ENCODE data around the gene MRPL1. TPM values are rescaled to one million over a fixed set of nuclear protein-coding genes. Genes with fewer than 3 reads are reported as not detected.
"Not testable (repeated sequence)": the region's sequence is repeated elsewhere in the genome, so short reads cannot be mapped to it uniquely, and the experiment has no call there.

The MRPL1 gene
- polyA plus RNA-seq, 10 donors: 57.2 to 76.6 (median 68.7) TPM

DNA sequence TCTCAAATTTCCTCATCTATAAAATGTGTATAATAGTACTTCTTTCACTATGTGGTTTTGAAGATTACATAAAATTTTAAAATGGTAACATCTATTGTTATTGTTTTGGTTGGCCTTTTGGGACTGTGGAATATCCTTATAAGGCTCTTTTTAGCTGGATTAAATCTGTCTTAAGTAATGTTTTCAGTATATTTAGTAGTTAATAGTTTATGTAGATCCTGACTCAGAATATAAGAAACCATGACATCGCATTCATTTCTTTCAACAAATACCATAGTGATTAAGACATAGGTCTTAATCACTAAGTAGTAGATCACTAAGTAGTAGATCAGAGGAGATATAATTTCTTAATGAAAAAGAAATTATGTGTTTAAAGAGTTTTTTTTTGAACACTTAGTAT, 48.5 kb downstream of the MRPL1 start:
- no peak for DNase-seq

DNA sequence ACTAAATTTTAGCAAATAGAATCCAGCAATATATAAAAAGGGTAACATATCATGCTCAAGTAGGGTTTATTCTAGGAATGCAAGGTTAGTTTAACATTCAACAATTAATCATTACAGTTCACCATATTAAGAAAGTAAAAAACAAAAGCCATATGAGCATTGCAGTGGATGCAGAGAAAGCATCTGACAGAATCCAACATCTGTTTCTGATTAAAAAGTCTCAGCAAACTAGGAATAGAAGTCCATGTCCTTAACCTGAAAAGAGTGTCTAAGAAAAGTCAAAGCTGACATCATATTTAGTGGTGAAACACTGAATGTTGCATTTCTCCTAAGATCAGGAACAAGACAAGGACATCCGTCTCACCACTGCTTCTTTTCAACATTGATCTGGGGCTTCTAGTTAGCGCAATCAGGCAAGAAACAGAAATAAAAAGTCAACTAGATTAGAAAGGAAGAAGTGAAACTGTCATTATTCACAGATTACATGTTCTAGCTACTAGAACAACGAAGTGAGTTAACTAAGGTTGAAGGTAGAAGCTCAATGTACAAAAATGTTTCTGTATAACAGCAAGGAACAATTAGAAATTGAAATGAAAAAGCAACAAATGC, 49.3 kb downstream of the MRPL1 start:
- DNase-seq: no peak

DNA sequence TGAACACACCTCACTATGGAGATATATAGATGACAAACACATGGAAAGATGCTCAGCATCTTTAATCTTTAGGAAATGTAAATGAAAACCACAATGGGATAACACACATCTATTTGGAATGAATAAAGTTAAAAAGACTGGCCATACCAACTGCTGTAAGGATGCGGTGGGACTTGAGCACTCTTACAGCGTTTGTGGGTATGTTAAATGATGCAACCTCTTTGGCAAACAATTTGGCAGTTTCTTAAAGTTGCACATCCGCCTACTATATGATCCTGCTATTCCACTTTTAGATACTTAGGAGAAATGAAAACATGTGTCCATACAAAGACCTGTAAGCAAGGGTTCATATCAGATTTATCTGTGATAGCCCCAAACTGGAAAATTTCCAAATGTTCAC, 50.7 kb downstream of the MRPL1 start:
- DNase-seq: no peak

DNA sequence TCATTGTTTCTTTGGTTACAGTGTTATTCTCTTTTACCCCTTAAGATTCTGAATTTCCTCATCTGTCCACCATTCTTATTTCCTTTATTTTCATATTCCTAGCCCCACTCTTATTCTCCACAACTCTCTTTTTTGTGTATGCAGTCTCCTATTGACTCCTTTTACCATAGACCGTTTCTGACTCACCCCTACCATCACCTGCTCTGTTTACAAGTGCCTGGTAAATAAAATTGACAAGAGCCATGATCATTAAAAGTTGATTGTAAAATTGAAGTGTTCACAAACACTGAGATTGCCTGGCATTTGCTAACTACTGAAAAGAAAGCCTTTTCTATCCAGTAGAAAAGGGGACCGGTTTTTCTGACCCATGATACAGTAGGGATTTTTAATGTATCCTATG, 54.4 kb downstream of the MRPL1 start:
- no peak for DNase-seq

DNA sequence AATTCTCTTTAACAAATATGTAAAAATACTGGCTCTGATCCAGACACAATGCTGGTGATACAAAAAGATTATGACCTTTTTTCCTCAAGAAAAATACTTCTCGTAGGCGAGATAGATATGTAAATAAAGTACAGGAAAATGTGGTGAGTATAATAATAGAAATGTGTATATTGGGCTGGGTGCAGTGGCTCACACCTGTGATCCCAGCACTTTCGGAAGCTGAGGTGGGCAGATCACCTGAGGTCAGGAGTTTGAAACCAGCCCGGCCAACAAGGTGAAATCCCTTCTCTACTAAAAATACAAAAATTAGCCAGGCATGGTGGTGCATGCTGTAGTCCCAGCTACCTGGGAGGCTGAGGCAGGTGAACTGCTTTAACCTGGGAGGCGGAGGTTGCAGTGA, 55.0 kb downstream of the MRPL1 start:
- no peak for DNase-seq

DNA sequence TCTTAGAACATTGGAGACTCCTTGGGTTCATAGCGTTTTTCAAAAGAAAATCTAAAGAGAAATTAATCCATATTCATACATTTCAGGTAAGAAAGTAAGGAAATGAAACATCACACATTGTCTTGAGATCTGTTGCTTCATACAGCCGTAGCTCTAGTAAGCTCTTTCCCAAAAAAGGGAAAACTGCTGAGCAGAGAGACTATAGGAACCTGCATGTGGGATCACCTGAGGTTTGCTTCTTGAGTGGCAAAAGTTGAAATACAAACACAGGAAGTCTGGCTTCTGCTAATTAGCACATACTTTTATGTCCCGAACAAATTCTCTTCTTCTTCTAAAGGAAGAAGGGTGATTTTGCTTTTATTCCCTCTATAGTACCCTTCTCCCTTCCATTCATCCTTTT, 57.7 kb downstream of the MRPL1 start:
- no peak for DNase-seq

DNA sequence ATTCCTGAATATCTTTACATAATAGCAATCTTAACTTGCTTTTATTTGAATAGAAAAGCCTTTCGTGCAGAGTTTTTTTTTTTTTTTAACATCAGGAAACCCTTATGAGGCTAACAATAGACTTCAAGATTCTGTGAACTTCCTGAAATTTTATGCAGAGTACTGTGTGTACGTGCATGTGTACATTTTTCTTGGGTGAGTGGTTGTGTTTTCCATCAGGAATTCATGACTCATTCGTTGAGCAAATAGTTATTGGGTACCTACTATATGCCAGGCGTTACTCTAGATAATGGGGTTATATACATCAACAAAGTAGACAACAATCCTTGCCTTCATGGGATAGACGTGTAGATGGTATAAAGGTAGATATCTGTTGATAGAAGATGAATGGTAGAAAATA, 59.1 kb downstream of the MRPL1 start:
- DNase-seq: peak in 2 of 3 donors; percentile 21 to 75

DNA sequence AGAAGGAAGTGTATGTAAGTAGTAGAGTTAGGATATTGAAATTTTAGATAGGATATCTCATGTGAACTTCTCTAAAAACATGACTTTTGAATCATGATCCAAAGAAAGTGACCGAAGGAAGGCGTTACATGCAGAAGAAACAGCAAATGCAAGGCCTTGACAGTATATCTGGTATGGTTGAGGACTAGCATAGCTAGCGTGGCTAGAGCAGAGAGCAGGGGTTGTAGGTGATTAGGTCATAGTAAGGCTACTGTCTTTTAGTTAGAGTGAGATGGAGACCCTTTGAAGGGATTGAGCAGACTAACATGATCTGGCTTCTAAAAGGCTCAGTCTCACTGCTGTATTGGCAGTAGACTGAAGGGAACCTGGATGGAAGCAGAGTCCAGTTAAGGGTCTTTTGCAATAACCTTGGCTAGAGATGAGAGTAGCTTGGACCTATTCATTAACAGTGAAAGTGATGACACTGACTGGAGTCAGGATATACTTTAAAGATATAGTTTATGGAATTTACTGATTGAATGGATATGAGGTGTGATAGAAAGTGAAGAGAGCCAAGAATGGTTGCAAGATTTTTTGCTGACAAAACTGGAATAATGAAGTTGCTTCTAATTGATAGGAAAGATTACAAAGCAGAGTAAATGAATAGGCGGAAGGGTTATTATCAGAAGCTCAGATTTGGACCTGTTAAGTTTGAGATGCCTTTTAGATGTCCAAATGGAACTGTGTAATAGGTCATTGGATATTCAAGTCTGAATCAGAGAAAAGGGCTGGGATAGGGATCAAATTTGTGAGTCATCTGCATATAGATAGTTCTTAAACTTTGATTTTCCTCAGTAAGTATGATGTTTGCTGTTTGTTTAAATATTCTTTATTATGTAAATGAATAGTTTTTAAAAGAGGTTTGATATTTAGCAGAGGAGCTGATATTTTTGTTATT, 59.8 kb downstream of the MRPL1 start:
- no peak for DNase-seq

DNA sequence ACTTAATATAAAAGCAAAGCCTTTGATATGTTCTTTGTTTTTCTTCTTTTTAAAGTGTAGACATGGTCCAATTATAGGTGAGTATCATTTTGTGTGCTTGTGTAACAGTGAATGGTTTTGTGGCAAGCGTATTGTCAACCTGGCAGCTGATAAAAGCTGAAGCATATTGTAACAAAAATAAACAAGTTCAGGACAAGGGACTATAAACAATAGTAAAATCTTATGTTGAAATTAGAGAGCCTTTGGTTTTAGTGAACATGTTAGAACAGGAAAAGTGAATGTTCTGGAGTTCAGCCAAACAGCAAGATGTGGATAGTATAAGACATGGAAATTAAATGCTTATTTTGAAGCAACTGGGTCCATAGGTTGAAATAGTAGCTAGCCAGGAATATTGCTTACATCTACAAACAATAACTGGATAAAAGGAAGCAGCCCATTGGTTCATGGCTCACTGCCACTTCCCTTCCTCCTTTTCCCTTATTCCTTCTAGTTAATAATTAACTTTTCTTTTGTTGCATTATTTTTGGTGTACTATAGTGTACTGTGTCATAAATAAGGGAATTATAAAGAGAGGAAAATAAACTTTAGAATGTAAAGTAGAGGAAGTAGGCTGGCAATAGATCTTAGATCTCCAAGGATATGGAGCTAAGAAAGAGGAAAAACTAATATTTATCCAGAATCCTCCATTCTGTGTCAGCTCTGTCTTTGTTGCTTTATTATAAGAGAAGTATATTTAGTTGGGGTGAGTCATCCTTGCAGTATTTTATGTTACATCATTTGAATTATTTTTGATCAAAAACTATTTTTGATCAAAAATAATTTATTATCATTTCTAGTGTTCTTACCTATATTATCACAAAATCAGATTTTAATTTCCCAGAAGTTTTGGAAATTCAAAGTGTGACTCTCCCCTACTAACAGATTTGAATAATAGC, 65.6 kb downstream of the MRPL1 start:
- no peak for DNase-seq

DNA sequence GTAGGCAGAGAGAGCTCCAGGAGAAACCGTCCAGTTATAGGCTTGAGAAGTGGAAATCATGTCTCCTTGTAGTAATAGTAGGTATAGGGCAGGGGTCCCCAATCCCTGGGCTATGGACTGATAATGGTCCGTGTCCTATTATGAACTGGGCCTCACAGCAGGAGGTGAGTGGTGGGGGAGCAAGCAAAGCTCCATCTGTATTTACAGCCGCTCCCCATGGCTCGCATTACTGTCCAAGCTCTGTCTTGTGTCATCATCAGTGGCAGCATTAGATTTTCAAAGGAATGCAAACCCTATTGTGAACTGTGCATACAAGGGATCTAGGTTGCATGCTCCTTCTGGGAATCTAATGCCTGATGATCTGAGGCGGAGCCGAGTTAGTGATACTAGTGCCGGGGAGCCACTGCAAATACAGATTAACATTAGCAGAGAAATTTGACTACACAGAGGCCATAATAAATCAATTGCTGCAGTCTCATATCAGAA, 67.6 kb downstream of the MRPL1 start:
- no peak for DNase-seq

DNA sequence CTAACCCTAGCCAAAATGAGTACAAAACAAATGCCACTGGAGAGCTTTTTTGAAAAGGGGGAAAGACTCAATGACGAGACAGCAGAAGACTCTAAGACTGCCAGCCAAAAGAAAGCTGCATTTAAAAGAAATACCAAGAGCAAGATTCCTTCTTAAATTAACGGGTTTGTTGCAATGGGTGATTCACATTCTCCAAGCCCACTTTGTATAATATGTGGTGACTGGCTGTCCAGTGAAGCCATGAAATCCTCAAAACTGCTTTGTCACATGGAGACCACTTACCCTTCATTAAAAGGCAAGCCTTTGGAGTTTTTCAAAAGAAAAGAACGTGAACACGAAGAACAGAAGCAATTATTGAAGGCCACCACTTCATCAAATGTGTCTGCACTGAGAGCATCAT, 68.2 kb downstream of the MRPL1 start:
- no peak for DNase-seq

DNA sequence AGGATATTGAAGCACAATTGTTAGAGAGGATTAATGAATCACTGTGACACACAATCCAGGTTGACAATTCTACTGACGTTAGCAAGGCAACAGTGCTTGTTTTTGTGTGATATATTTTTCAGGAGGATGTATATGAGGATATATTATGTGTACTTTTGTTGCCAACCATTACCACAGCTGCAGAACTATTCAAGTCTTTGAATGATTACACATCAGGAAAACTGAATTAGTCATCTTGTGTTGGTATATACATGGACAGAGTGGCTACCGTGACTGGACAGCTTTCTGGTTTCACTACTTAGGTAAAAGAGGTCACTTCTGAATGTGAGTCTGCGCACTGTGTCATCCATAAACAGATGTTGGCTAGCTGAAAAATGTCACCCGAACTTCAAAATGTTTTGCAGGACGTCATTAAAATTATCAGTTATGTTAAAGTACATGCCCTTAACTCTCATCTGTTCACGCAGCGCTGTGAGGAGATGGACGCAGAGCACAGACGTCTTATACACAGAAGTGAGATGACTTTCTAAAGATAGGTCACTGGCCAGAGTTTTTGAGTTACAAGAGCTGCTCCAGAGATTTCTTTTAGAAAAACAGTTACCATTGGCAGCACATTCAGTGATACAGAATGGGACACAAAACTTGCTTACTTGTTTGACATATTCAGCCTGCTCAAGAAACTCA, 69.0 kb downstream of the MRPL1 start:
- DNase-seq: peak in 1 of 3 donors; percentile 23

DNA sequence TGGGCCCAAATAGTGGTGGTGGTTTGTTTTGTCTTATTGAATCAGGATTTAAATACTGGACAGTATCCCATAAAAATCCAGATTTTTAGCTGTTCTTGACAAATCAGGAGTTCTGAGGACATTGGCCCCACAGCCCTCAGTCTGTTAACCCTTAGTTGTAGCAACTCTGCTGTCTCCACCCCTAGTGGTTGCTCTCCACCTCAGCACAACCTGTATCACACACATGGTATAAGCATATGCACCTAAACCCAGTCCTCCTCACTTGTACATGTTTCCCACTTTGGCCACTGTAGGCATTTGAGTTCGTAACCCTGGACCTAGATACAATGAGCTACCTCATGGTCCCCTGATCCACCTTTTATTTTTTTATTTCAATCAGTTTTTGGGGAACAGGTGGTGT, 75.9 kb downstream of the MRPL1 start:
- DNase-seq: no peak

DNA sequence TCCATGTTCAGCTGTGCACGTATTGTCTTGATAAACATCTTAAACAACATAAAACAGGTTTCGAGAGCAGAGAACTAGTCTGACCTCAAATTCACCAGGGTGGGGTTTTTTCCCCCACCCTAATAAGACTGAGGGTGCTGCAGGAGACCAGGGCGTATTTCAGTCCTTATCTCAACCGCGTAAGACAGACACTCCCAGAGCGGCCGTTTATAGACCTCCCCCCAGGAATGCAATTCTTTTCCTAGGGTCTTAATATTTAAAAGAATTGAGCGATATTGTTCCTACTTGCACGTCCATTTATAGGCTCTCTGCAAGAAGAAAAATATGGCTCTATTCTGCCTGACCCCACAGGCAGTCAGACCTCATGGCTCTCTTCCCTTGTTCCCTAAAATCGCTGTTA, 83.3 kb downstream of the MRPL1 start:
- not testable (repeated sequence) for DNase-seq

DNA sequence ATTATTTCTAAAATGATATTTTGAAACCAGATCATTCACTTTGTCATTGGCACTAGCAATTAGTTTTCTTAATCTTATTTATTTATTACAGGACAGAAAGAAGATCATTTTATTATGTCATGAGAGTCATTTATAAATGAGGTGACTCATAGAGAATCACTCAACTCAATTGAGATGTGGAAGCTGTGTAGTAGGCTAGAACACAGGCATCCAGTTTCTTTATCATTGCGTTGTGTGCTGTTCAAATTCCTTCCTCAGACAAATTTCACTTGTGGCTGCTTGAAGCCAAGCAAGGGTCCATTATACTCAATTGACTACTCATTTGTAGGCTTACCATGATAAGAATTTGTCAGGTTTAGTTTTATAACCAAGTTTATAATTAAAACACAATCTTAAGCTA, 87.6 kb downstream of the MRPL1 start:
- DNase-seq: no peak

DNA sequence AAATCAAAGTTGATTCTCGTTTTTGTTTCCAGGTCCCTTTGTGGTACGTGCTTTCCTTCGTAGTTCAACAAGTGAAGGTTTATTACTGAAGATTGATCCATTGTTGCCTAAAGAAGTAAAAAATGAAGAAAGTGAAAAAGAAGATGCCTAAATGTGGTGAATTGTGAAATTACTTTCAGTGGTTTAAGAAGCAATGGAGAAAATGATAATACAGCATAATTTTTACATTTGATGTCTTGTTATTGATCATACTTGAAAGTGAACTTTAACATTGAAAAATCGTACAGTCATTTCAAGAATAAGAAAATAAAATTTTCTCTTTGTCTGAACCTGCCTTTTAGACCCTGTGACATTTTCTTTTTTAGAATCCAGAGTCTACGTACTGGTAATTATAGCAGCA, 89.8 kb downstream of the MRPL1 start:
- no peak for DNase-seq

DNA sequence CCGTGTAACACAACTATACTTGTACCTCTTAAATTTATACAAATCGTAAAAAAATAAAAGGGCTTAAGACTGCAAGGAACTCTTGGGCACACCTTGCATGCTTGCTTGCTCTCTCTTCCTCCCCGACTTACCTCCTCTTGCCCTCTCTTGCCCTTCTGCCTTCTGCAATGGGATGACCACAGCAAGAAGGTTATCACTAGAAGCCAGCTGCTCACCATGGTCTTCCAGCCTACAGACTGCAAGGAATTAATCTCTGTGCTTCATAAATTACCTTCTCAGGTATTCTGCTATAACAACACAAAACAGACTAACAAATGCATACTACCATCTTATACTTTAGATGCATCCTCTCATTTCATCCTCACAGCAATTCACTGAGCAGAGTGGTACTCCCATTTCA, 92.1 kb downstream of the MRPL1 start:
- DNase-seq: no peak

DNA sequence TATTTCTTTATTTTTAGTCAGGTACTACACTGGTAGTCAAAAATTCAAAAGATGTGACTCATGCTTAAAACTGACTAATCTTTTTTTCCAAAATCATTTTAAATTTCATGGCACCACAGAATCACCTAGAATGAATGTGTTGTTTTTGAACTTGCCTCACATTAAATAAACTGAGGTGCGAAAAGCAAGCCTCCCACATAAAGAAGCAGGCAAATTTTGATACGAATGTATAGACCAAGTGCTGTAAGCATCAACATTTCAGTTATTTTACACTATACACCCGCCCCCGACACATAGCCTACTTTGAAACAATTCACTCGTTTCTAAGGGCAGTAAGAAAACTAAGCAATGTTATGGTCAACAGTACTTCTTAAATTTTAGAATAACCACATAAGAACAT, 94.3 kb downstream of the MRPL1 start:
- no peak for DNase-seq

DNA sequence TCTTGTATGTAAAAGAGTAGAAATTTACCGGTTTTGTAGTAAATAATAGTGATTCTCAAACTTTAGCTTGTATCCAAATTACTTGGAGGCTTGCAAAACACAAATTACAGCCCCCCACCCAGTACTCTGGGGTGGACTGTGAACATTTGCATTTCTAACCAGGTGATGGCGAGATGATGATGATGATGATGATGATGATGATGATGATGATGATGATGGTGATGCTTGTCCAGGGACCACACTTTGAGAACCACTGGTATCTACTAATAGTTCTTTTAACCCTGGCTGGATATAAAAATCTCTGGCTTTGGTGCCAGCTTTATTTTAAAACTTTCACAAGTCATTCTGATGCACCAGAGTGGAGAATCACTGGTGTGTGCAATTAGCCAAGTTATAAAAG, 96.3 kb downstream of the MRPL1 start:
- no peak for DNase-seq

DNA sequence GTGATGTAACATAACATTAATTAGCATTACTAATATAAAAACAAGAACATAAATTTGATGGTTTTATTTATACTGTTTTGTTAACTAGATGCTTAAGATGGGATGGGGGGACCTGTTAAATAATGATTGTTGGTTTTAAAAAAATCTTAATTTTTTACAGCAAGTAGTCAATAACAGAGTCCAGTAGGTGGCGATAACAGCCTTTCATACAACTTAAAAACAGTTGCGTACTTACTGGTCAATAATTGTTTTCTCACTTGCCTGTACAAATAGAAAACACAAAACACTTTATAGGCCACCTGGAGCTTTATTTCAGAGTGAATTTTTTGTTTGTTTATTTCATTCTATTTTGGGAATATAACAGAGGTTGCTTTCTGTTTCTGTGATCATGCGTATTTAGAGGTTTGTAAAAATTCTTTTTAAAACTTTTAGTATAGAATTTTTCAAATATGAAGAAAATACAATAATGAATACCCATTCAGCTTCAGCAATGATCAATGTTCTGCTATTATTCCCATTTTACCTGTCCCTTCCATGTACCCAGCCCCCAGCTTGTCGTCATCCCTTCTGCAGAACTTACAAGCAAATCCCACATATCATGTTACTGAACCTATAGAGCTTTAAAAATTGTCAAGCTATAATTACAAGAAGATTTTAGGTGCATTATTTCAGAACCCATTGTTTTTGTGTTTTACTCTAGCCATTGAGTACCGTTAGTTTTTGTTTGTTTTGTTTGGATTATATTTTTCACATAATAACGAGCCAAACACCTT, 97.1 kb downstream of the MRPL1 start:
- DNase-seq: peak; percentile 44 to 62 (median 57)

DNA sequence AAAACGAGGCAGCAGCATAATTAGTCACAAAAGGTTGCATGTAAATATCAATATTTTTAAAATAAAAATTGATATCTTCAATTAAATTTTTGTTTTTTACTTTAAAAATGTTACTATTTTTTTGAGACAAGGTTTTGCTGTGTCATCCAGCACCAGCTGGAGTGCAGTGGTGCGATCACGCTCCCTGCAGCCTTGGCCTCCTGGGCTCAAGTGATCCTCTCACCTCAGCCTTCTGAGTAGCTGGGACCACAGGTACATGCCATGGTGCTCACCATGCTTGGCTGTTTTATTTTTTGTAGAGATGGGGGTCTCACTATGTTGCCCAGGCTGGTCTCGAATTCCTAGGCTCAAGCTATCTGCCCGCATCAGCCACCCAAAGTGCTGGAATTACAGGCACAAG, 97.7 kb downstream of the MRPL1 start:
- DNase-seq: no peak

Measured in muscle of back (tissue), 11 donors.